HFFc6 (cell line): ENCODE results near the gene OLFML2B. TPM values are rescaled to one million over a fixed set of nuclear protein-coding genes. Genes with fewer than 3 reads are reported as not detected.

Experiments used
- DNase-seq: peaks from one replicate; pipeline ENCODE4 v3.0.0-alpha.2; 2018
- H3K27ac Mint-ChIP-seq: 2 replicates; pipeline ENCODE4 v1.8.0; 2020; ENCODE audit warnings: mild to moderate bottlenecking, mixed read lengths
- H3K27me3 Mint-ChIP-seq: 2 replicates; pipeline ENCODE4 v1.8.0; 2021; ENCODE audit warnings: mild to moderate bottlenecking, moderate library complexity, mixed read lengths; ENCODE audit not compliant: insufficient read depth
- H3K36me3 Mint-ChIP-seq: 2 replicates; pipeline ENCODE4 v1.8.0; 2021; ENCODE audit warnings: low read depth, mixed read lengths
- H3K4me1 Mint-ChIP-seq: 2 replicates; pipeline ENCODE4 v1.8.0; 2020; ENCODE audit warnings: low read depth, mixed read lengths
- H3K4me3 Mint-ChIP-seq: 2 replicates; pipeline ENCODE4 v1.8.0; 2020; ENCODE audit warnings: mild to moderate bottlenecking, moderate library complexity, mixed read lengths
- H3K9me3 Mint-ChIP-seq: 2 replicates; pipeline ENCODE4 v1.8.0; 2020; ENCODE audit warnings: mild to moderate bottlenecking, mixed read lengths
- CTCF ChIP-seq: fragments of 200-600 bp; sonication (generic); IDR thresholded peaks from 2 replicates; pipeline ENCODE4 v1.5.0; 2021; ENCODE audit warnings: antibody characterized with exemption, mild to moderate bottlenecking
- total RNA-seq, 6 experiments: library from RNA; stranded (reverse); fragmentation: NEBNext Ultra II Directional; extraction: Animal tissue kit (Norgen Biotek cat#: 25700); gene quantifications; 2 replicates in 1 of 6; 3 replicates in 5 of 6; pipeline ENCODE4 v1.2.3, GENCODE V29; 2021

The OLFML2B gene
- total RNA-seq, 6 experiments from 2014 or later: 4.9 to 9.1 (median 7.0) TPM

DNA sequence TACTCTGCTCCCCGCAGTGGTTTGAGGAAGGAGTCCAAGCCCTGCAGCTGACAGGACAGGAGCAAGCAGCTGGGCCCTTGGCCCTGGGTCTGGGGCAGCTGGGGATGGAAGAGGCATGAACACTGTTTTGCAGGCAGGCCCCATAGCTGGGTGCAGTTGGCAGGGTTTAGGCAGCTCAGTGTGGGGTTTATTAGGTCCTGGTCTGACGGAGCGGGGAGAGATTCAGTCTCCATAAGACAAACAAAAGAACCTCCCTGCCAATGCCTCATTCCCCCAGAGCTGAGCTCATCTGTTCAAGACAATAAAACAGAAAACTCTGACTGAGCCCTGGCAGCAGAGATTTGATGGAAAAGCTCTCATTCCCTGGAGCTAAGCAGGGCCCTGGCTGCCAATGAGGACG is 37.3 kb downstream of the OLFML2B start:
- peaks cover 10% of the 10 kb centered on the region for H3K9me3 Mint-ChIP-seq
- H3K27ac Mint-ChIP-seq: no peak overlapping the region
- H3K27me3 Mint-ChIP-seq: peaks cover 8% of the 10 kb centered on the region
- H3K36me3 Mint-ChIP-seq: peaks cover 13% of the 10 kb centered on the region
- TF ChIP-seq CTCF: no peak
- peaks cover 12% of the 10 kb centered on the region for H3K4me1 Mint-ChIP-seq
- no peak overlapping the region for H3K4me3 Mint-ChIP-seq
- no peak for DNase-seq

DNA sequence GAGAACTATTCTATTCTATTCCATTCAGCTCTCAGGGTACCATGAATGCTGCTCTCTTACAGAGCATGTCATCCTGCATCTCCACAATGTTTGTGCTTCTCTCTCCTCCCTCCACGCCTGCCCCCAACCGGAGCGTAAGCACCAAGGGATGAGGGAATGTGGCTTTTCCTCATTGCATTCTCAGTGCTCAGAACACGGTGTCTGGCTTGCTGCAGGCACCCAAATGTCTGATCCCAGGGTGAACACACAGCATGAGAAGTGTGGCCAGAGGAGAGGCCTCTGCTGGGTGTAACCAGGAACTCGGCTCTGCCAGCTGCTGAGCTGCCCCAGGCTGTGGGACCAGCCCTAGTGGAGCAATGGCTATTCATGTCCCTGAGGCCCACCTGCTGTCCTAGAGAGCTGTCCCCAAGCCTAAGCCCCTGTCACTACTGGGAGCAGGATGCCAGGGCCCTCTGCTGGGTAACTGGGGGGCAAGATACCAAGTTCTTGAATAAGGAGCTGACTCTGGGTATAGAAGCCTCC is 38.3 kb downstream of the OLFML2B start:
- peaks cover 8% of the 10 kb centered on the region for H3K36me3 Mint-ChIP-seq
- DNase-seq: no peak
- no peak overlapping the region for H3K4me3 Mint-ChIP-seq
- H3K9me3 Mint-ChIP-seq: peaks cover 10% of the 10 kb centered on the region
- H3K27me3 Mint-ChIP-seq: peaks cover 8% of the 10 kb centered on the region
- TF ChIP-seq CTCF: no peak
- no peak overlapping the region for H3K27ac Mint-ChIP-seq
- peaks cover 12% of the 10 kb centered on the region for H3K4me1 Mint-ChIP-seq

DNA sequence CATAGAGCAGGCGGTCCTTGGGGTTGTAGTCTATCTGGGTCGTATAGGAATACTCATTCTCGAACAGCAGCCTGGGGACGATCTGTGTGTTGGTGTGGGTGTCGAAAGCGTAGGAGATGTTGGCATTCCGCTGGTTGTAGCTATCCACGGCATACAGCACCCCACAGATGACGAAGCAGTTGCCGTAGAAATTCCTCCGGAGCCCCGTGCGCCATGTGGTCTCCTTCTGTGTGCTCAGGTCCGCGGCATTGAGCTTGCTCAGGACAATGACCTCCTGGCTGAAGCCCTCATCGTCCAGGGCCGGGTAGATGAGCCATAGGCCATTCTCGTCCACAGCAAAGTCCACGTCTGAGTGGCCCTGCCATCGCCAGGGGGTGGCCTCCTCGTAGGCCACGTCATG is 39.9 kb downstream of the OLFML2B start:
- Mint-ChIP-seq H3K9me3 (peaks cover 10% of the 10 kb centered on the region), H3K4me3 (no peak overlapping the region), H3K4me1 (peaks cover 2% of the 10 kb centered on the region), H3K36me3 (peaks cover 8% of the 10 kb centered on the region), H3K27me3 (peaks cover 6% of the 10 kb centered on the region), H3K27ac (no peak overlapping the region)
- no peak for DNase-seq
- TF ChIP-seq CTCF: no peak

DNA sequence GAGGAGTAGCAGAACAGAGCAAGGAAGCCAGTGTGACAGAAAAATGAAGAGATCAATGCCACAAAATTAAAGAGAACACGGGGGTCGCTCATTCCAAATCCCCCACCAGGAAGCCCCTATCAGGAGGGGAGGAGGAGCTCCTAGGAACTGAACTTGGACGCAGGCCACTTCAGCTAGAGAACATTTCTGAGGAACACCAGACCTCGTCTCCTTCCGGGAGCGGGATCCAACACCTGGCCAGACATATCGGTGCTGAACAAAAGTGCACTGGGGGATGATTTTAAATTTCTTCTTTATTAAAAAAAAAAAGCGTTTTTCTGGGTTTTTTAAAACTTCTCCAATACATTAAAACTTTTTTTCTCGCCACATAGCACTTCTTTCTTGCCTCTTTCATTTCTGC is 40.8 kb downstream of the OLFML2B start:
- Mint-ChIP-seq H3K27me3 (peaks cover 6% of the 10 kb centered on the region), H3K36me3 (peaks cover 10% of the 10 kb centered on the region)
- TF ChIP-seq CTCF: no peak

GRCh38 chr1:161982507-161982895 is 41.2 kb downstream of the OLFML2B start:
- H3K27me3 Mint-ChIP-seq: peaks cover 9% of the 10 kb centered on the region
- TF ChIP-seq CTCF: no peak
- DNase-seq: no peak
- peaks cover 6% of the 10 kb centered on the region for H3K9me3 Mint-ChIP-seq
- peaks cover 12% of the 10 kb centered on the region for H3K36me3 Mint-ChIP-seq
- no peaks in the 10 kb centered on the region for H3K4me1 Mint-ChIP-seq
- H3K27ac Mint-ChIP-seq: no peak overlapping the region
- H3K4me3 Mint-ChIP-seq: no peak overlapping the region

More for the DNA sequence above, 40.8 kb downstream of the OLFML2B start:
- H3K27ac Mint-ChIP-seq: no peak overlapping the region
- no peak overlapping the region for H3K4me3 Mint-ChIP-seq
- peaks cover 10% of the 10 kb centered on the region for H3K9me3 Mint-ChIP-seq
- no peak for DNase-seq
- H3K4me1 Mint-ChIP-seq: no peaks in the 10 kb centered on the region
